ENCODE measurements around the gene RBMS1.

DNA sequence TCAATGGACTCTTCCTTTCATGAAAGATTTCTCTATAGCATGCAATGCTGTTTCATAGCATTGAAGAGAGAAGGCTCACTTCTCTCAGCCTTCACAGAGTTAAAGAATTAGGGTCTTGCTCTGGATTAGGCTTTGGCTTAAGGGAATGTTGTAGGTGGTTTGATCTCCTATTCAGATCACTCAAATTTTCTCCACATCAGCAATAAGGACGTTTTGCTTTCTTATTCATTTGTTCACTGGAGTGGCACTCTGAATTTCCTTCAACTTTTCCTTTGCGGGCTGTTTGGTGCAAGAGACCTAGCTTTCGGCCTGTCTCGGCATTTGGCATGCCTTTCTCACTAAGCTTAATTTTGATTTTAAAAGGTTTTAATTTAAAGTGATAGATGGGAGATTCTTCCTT, 131.6 kb downstream of the RBMS1 start:
- TF ChIP-seq POLR2AphosphoS5 (IDR thresholded peaks at IDR 0.05; ENCODE audit: low read depth, low read length): no peak
- no peak for TF ChIP-seq SPI1 (IDR thresholded peaks at IDR 0.05; ENCODE audit: low read depth, low read length)
- TF ChIP-seq POLR2A (IDR thresholded peaks at IDR 0.05; ENCODE audit: low read depth, low read length): no peak
- TF ChIP-seq TAF1 (IDR thresholded peaks at IDR 0.05; ENCODE audit: low read depth, low read length): no peak
- no peak for TF ChIP-seq PAX5 (IDR thresholded peaks at IDR 0.05; ENCODE audit: insufficient read depth, low read length, severe bottlenecking)
- no peak for TF ChIP-seq POU2F2 (IDR thresholded peaks at IDR 0.05; ENCODE audit: low read depth, low read length)

All from GM12891 (cell line).